ENCODE measurements around the gene PDGFB. TPM values are rescaled to one million over a fixed set of nuclear protein-coding genes. Genes with fewer than 3 reads are reported as not detected.
A peak's percentile ranks its signal among the peaks of the same experiment; 100 is the strongest.

PDGFB gene
- total RNA-seq, 1 experiment from 2014 or later, result 39.7 TPM

DNA sequence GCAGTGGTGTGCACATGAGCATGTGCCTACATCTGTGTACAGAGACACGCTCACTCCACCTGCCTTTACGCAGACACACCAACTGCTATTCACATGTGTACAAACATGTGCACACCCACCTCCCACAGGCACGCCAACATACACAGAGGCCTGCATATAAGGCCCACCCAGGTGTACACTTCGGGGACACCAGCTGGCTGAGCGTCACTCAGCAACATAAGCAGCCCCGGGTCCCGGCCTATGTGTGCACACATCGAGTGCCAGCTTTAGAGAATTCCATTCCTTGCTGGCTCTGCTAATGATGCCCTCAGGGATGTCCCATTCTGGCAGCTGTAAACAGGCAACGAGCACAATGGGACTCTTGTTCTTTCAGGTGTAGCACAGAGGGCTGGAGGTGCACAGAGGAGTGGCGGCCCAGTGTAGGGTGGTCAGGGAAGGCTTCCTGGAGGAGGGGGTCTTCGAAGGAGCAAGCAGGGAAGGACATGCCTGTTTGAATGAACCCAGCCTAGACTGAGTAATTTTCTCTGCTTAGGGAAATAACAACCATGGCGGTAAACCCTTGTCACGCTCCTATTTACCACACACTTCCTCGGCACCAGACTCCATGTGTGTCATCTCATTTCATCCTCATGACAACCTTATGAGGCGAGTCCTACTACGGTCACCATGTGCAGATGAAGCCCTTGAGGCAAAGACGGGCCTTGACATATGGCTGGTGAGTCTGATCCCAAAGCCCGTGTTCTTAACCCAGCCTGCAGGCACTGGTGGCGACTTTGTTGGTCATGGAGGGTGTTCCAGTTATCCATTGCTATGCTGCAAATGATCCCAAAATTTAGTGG, 39.6 kb upstream of the PDGFB start:
- DNase-seq, result peak; percentile 81 to 98
- Histone ChIP-seq H3K36me3 (ENCODE audit: low read depth) (no peaks in the 10 kb centered on the region), H3K9me2 (ENCODE audit: insufficient read depth) (no peaks in the 10 kb centered on the region), H3K79me2 (ENCODE audit: low read depth) (no peaks in the 10 kb centered on the region), H2AFZ (no peak overlapping the region), H3F3A (ENCODE audit: insufficient read depth, low read depth) (peaks cover 69% of the 10 kb centered on the region), H3K27me3 (ENCODE audit: insufficient read depth, low read depth) (no peaks in the 10 kb centered on the region), H3K4me1 (replicated peaks; ENCODE audit: insufficient read depth) (peaks cover 54% of the 10 kb centered on the region), H3K27ac (peak overlapping the region; percentile 59), H3K4me3 (peak overlapping the region; percentile 2; the same call in 1 of the 2 replicates), H4K20me1 (ENCODE audit: insufficient read depth) (no peaks in the 10 kb centered on the region), H3K4me2 (peak overlapping the region; percentile 71), H3K9me3 (ENCODE audit: insufficient read depth, low read depth) (peaks cover 6% of the 10 kb centered on the region; the same call in 1 of the 2 replicates)
- TF ChIP-seq, protein P1, sequence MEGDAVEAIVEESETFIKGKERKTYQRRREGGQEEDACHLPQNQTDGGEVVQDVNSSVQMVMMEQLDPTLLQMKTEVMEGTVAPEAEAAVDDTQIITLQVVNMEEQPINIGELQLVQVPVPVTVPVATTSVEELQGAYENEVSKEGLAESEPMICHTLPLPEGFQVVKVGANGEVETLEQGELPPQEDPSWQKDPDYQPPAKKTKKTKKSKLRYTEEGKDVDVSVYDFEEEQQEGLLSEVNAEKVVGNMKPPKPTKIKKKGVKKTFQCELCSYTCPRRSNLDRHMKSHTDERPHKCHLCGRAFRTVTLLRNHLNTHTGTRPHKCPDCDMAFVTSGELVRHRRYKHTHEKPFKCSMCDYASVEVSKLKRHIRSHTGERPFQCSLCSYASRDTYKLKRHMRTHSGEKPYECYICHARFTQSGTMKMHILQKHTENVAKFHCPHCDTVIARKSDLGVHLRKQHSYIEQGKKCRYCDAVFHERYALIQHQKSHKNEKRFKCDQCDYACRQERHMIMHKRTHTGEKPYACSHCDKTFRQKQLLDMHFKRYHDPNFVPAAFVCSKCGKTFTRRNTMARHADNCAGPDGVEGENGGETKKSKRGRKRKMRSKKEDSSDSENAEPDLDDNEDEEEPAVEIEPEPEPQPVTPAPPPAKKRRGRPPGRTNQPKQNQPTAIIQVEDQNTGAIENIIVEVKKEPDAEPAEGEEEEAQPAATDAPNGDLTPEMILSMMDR (conservative IDR thresholded peaks at IDR 0.05), result no peak
- no peak for TF ChIP-seq EZH2 (IDR thresholded peaks at IDR 0.05; ENCODE audit: low read depth)
- POLR2A ChIA-PET (ENCODE audit: unreplicated experiment), result interaction anchor here (0.5 to 1.6 kb wide), 11 partner anchors 28 to 481 kb away, joined by 3 to 8 read pairs (median 5); partner anchors contain the start of genes ATF4 and PDGFB
- CTCF ChIA-PET, result interaction anchor here (1.2 to 1.6 kb wide), 3 partner anchors 8 to 113 kb away, joined by 7 to 9 read pairs (median 8); no protein-coding TSS in a partner anchor
- intact Hi-C loops (cut with micrococcal nuclease; ENCODE audit: unreplicated experiment), result no loop called here
- BruUV-seq (replicated peaks), result no TSS peak

DNA sequence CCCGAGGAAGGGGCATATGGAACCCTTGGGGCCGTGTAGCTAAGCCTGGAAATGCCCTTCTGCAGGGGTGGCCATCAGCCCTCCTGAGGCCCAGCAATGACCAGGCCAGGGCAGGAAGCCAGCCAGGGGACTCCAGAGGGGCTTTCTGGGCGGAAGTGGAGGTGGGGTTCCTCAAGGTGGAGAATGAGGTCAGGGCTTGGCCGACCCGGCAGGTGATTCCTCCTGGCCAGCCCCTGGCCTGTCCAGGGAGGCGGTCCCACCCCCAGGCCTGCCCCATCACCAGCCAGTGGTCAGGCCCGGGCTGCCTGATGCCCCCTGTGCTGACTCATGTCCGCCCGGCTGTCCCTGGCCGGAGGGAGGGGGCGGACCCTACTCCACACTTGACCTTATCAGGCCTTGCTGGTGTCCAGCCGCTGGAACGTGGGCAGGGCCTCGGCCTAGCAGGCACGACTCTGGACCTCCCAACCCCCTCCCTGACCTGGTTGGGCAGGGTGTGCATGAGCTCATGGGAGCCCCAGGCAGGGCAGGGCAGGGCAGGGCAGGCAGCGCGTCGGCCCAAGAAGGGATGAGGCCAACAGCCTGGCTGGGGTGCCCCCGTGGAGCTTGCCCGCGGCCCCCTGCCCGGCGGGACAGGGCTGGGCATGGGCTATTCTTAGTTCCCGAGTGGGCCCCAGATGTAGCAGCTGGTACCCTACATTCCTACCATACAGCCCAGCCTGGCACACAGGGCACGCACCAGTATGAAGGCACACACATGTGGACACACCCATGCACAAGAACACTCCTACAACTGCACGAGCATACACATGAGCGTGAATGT, 38.8 kb upstream of the PDGFB start:
- H3K27ac ChIP-seq, result peak overlapping the region; percentile 77

More for the DNA sequence above, 38.8 kb upstream of the PDGFB start:
- no peak for TF ChIP-seq EZH2 (IDR thresholded peaks at IDR 0.05; ENCODE audit: low read depth)
- TF ChIP-seq, protein P1 (conservative IDR thresholded peaks at IDR 0.05), result no peak
- Histone ChIP-seq H3K36me3 (ENCODE audit: low read depth) (no peaks in the 10 kb centered on the region), H3K9me3 (ENCODE audit: insufficient read depth, low read depth) (peaks cover 6% of the 10 kb centered on the region; the same call in 1 of the 2 replicates), H3F3A (ENCODE audit: insufficient read depth, low read depth) (peaks cover 61% of the 10 kb centered on the region), H3K4me2 (peak overlapping the region; percentile 71), H3K4me3 (peak overlapping the region; percentile 2; the same call in 1 of the 2 replicates), H3K27me3 (ENCODE audit: insufficient read depth, low read depth) (no peaks in the 10 kb centered on the region), H4K20me1 (ENCODE audit: insufficient read depth) (no peaks in the 10 kb centered on the region), H2AFZ (no peak overlapping the region), H3K4me1 (replicated peaks; ENCODE audit: insufficient read depth) (peaks cover 51% of the 10 kb centered on the region), H3K79me2 (ENCODE audit: low read depth) (no peaks in the 10 kb centered on the region), H3K9me2 (ENCODE audit: insufficient read depth) (no peaks in the 10 kb centered on the region)
- BruUV-seq (replicated peaks), result TSS peak; percentile 90
- DNase-seq, result peak; percentile 99 to 100
- ChIA-PET POLR2A (ENCODE audit: unreplicated experiment) (interaction anchor here (0.5 to 1.6 kb wide), 17 partner anchors 29 to 960 kb away, joined by 3 to 9 read pairs (median 5); partner anchors contain the start of genes ATF4, PDGFB and TOMM22), CTCF (interaction anchor here (0.9 to 1.6 kb wide), 4 partner anchors 9 to 112 kb away, joined by 3 to 9 read pairs (median 8); no protein-coding TSS in a partner anchor)
- intact Hi-C loops (cut with micrococcal nuclease; ENCODE audit: unreplicated experiment), result loop anchor here (1.0 to 2.0 kb wide), 8 partner anchors 9 to 109 kb away; no protein-coding TSS in a partner anchor
